Neural progenitor cell (in vitro differentiated cells): Measurements from ENCODE around the gene EEIG1. TPM values are rescaled to one million over a fixed set of nuclear protein-coding genes. Genes with fewer than 3 reads are reported as not detected.

ENCODE experiments used
- DNase-seq: peaks from one replicate; pipeline ENCODE4 v3.0.0-alpha.2; 2016; ENCODE audit warnings: low spot score
- H2AFZ ChIP-seq: fragments of 200-600 bp; sonication (generic); replicated peaks from 2 replicates; pipeline ENCODE4 v1.6.1; 2016; ENCODE audit warnings: antibody characterized with exemption
- H3F3A ChIP-seq: fragments of 200-600 bp; sonication (generic); 2 replicates; pipeline ENCODE4 v1.6.1; 2016; ENCODE audit warnings: antibody characterized with exemption, low read depth
- H3K27ac ChIP-seq: fragments of 200-600 bp; sonication (generic); 2 replicates; pipeline ENCODE4 v1.5.1; 2016; ENCODE audit warnings: mild to moderate bottlenecking
- H3K27me3 ChIP-seq: fragments of 200-600 bp; sonication (generic); 2 replicates; pipeline ENCODE4 v1.6.1; 2016; ENCODE audit warnings: mild to moderate bottlenecking, moderate library complexity
- H3K36me3 ChIP-seq: fragments of 200-600 bp; sonication (generic); 2 replicates; pipeline ENCODE4 v1.5.1; 2016
- H3K4me1 ChIP-seq: fragments of 200-600 bp; sonication (generic); 2 replicates; pipeline ENCODE4 v1.6.1; 2016; ENCODE audit warnings: mixed run types
- H3K4me2 ChIP-seq: fragments of 200-600 bp; sonication (generic); 2 replicates; pipeline ENCODE4 v1.6.1; 2016
- H3K4me3 ChIP-seq: fragments of 200-600 bp; sonication (generic); 2 replicates; pipeline ENCODE4 v1.5.1; 2016
- H3K79me2 ChIP-seq: fragments of 200-600 bp; sonication (generic); 2 replicates; pipeline ENCODE4 v1.6.1; 2016; ENCODE audit warnings: low read depth
- H3K9ac ChIP-seq: fragments of 200-600 bp; sonication (generic); 2 replicates; pipeline ENCODE4 v1.6.1; 2016
- H3K9me3 ChIP-seq: fragments of 200-600 bp; sonication (generic); 2 replicates; pipeline ENCODE4 v1.5.1; 2016; ENCODE audit warnings: low read depth
- H4K20me1 ChIP-seq: fragments of 200-600 bp; sonication (generic); 2 replicates; pipeline ENCODE4 v1.6.1; 2016; ENCODE audit warnings: low read depth
- H3K27ac Mint-ChIP-seq: 3 replicates; pipeline ENCODE4 v1.8.0; 2021; ENCODE audit warnings: mixed read lengths
- H3K27me3 Mint-ChIP-seq: 2 replicates; pipeline ENCODE4 v1.8.0; 2022; ENCODE audit warnings: low read depth, mild to moderate bottlenecking, inconsistent platforms, moderate library complexity, mixed read lengths; ENCODE audit not compliant: insufficient read depth
- H3K36me3 Mint-ChIP-seq: 3 replicates; pipeline ENCODE4 v1.8.0; 2021; ENCODE audit warnings: mixed read lengths
- H3K4me1 Mint-ChIP-seq: 3 replicates; pipeline ENCODE4 v1.8.0; 2021; ENCODE audit warnings: mixed read lengths
- H3K4me3 Mint-ChIP-seq: 3 replicates; pipeline ENCODE4 v1.8.0; 2021; ENCODE audit warnings: mild to moderate bottlenecking, moderate library complexity, mixed read lengths
- H3K9me3 Mint-ChIP-seq: 3 replicates; pipeline ENCODE4 v1.8.0; 2020; ENCODE audit warnings: mixed read lengths
- EZH2 ChIP-seq: fragments of 200-600 bp; sonication (generic); IDR thresholded peaks from 2 replicates; pipeline ENCODE4 v1.6.1; 2017; ENCODE audit warnings: antibody characterized with exemption, mild to moderate bottlenecking, moderate library complexity
- EZH2phosphoT487 ChIP-seq: fragments of 200-600 bp; sonication (generic); IDR thresholded peaks from 2 replicates; pipeline ENCODE4 v1.6.1; 2017; ENCODE audit warnings: antibody characterized with exemption
- total RNA-seq: library from RNA; depleted of rRNA; stranded (reverse); fragments of >200 nt; gene quantifications from 2 replicates; pipeline ENCODE4 v1.2.3, GENCODE V29; 2015; ENCODE audit warnings: low replicate concordance
- TF ChIP-seq, protein P1 (sequence below): fragments of 200-600 bp; sonication (generic); IDR thresholded peaks from 2 replicates; pipeline ENCODE4 v1.5.1; 2017; ENCODE audit warnings: antibody characterized with exemption, mild to moderate bottlenecking

Gene EEIG1
- total RNA-seq, 1 donor from 2014 or later, result 8.8 TPM

DNA sequence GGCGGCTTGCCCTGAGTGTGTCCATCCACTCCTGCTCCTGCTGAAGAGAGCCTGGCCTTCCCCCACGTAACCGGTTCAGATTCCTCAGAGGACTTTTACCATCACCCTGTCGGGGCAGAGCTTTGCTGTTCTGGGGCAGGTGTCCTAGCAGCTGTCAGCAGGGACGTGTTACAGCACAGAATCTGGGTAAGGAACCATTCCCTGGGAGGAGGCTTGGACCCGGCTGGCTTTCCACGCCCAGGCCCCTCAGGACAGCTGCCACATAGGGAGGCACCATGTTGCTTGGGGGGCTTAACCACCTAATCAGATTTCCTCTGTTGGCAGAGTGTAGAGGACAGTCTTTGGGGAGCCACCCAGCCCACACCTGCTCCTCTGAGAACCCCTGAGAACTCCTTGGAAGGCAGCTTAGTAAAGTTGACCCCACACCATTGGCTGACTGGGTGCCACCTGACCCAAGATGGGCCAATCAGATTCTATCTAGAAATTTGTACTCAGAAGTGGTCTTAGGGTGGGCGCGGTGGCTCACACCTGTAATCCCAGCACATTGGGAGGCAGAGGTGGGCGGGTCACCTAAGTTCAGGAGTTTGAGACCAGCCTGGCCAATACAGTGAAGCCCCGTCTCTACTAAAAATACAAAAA is 23.3 kb upstream of the EEIG1 start:
- Histone ChIP-seq H2AFZ (no peak overlapping the region), H3K36me3 (no peaks in the 10 kb centered on the region), H3F3A (peaks cover 11% of the 10 kb centered on the region), H4K20me1 (no peaks in the 10 kb centered on the region), H3K9ac (no peak overlapping the region), H3K4me1 (peaks cover 4% of the 10 kb centered on the region), H3K27ac (no peak overlapping the region), H3K27me3 (no peaks in the 10 kb centered on the region), H3K9me3 (no peaks in the 10 kb centered on the region), H3K4me3 (no peak overlapping the region), H3K4me2 (no peak overlapping the region), H3K79me2 (no peaks in the 10 kb centered on the region)
- Mint-ChIP-seq H3K4me1 (peaks cover 30% of the 10 kb centered on the region), H3K27ac (no peak overlapping the region), H3K36me3 (peaks cover 2% of the 10 kb centered on the region), H3K9me3 (peaks cover 11% of the 10 kb centered on the region), H3K27me3 (peaks cover 2% of the 10 kb centered on the region), H3K4me3 (no peak overlapping the region)
- DNase-seq, result no peak
- TF ChIP-seq EZH2, result no peak
- TF ChIP-seq EZH2phosphoT487, result no peak
- TF ChIP-seq, protein P1, sequence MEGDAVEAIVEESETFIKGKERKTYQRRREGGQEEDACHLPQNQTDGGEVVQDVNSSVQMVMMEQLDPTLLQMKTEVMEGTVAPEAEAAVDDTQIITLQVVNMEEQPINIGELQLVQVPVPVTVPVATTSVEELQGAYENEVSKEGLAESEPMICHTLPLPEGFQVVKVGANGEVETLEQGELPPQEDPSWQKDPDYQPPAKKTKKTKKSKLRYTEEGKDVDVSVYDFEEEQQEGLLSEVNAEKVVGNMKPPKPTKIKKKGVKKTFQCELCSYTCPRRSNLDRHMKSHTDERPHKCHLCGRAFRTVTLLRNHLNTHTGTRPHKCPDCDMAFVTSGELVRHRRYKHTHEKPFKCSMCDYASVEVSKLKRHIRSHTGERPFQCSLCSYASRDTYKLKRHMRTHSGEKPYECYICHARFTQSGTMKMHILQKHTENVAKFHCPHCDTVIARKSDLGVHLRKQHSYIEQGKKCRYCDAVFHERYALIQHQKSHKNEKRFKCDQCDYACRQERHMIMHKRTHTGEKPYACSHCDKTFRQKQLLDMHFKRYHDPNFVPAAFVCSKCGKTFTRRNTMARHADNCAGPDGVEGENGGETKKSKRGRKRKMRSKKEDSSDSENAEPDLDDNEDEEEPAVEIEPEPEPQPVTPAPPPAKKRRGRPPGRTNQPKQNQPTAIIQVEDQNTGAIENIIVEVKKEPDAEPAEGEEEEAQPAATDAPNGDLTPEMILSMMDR, result no peak

DNA sequence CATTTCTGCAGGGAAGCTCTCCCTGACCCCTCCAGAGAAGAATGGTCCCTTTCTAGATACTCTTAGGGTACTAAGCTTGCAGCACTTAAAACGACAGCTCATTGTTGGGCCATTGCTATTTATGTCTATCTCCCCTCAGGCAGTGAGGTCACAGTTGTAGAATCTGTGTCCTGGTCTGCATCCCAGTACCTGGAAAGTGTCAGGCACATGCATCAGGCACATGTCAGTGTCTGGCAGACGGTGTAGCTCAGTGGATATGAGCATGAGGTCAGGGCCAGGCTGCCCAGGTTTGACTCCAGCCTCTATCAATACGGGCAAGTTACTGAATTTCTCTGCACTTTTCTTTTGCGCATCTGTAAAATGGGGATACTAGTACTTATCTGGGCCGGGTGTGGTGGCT is 22.2 kb upstream of the EEIG1 start:
- TF ChIP-seq, protein P1, result no peak
- TF ChIP-seq EZH2, result no peak
- TF ChIP-seq EZH2phosphoT487, result no peak
- no peaks in the 10 kb centered on the region for H4K20me1 ChIP-seq

DNA sequence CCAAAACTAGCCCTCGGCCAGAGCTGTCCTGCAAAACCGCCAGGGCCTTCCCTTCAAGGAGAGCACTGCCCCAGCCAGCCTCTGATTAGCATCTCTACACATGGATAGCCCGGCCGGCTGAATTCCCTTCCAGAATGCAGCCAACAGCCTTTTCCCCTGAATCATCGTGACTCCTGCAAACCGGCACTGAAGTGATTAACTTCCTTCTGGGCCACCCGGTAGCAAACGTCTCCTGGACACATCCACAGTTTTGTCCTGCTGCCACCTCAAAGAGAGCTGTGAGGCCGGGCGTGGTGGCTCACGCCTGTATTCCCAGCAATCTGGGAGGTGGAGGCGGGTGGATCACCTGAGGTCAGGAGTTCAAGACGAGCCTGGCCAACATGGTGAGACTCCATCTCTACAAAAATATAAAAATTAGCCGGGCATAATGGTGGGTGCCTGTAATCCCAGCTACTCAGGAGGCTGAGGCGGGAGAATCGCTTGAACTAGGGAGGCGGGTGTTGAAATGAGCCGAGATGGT is 21.1 kb upstream of the EEIG1 start:
- TF ChIP-seq, protein P1, result no peak
- TF ChIP-seq EZH2, result no peak
- no peak overlapping the region for H3K27ac Mint-ChIP-seq
- peaks cover 20% of the 10 kb centered on the region for H3K4me1 Mint-ChIP-seq
- no peaks in the 10 kb centered on the region for H3K27me3 ChIP-seq
- peaks cover 4% of the 10 kb centered on the region for H3K4me1 ChIP-seq
- H3F3A ChIP-seq, result peaks cover 7% of the 10 kb centered on the region
- peak overlapping the region; percentile 33 for H3K9ac ChIP-seq
- H3K79me2 ChIP-seq, result no peaks in the 10 kb centered on the region
- H2AFZ ChIP-seq, result peak overlapping the region; percentile 88
- H3K9me3 ChIP-seq, result no peaks in the 10 kb centered on the region
- no peaks in the 10 kb centered on the region for H4K20me1 ChIP-seq
- H3K36me3 ChIP-seq, result no peaks in the 10 kb centered on the region
- H3K4me3 Mint-ChIP-seq, result no peak overlapping the region
- H3K36me3 Mint-ChIP-seq, result no peaks in the 10 kb centered on the region
- H3K9me3 Mint-ChIP-seq, result peaks cover 3% of the 10 kb centered on the region
- no peak overlapping the region for H3K27ac ChIP-seq
- H3K4me2 ChIP-seq, result no peak overlapping the region
- DNase-seq, result peak; percentile 43
- peaks cover 4% of the 10 kb centered on the region for H3K27me3 Mint-ChIP-seq
- H3K4me3 ChIP-seq, result no peak overlapping the region

More for the DNA sequence above, 22.2 kb upstream of the EEIG1 start:
- H3K4me3 ChIP-seq, result no peak overlapping the region
- H3K9me3 ChIP-seq, result no peaks in the 10 kb centered on the region
- no peak overlapping the region for H2AFZ ChIP-seq
- no peaks in the 10 kb centered on the region for H3K27me3 ChIP-seq
- peaks cover 4% of the 10 kb centered on the region for H3K4me1 ChIP-seq
- H3K27ac ChIP-seq, result no peak overlapping the region
- Mint-ChIP-seq H3K9me3 (peaks cover 8% of the 10 kb centered on the region), H3K27ac (no peak overlapping the region), H3K4me1 (peaks cover 28% of the 10 kb centered on the region), H3K4me3 (no peak overlapping the region), H3K27me3 (peaks cover 4% of the 10 kb centered on the region), H3K36me3 (peaks cover 2% of the 10 kb centered on the region)
- no peaks in the 10 kb centered on the region for H3K36me3 ChIP-seq
- no peak for DNase-seq
- peaks cover 11% of the 10 kb centered on the region for H3F3A ChIP-seq
- no peak overlapping the region for H3K9ac ChIP-seq
- no peak overlapping the region for H3K4me2 ChIP-seq
- H3K79me2 ChIP-seq, result no peaks in the 10 kb centered on the region
